ENCODE data around the gene GOLGA2.

GOLGA2 gene

GRCh38 chr9:128275198-128276007 lies at the start of gene GOLGA2:
TSS of gene GOLGA2 (minus strand) at chr9:128276007. CDS start at chr9:128275976, 31 bp downstream.
- peak; percentile 77 for ATAC-seq
- TF ChIP-seq GLIS3 (CRISPR knock-in tag; IDR thresholded peaks at IDR 0.05) (no peak), BACH2 (CRISPR knock-in tag; IDR thresholded peaks at IDR 0.05; ENCODE audit: borderline replicate concordance) (no peak), PATZ1 (CRISPR knock-in tag; IDR thresholded peaks at IDR 0.05; ENCODE audit: borderline replicate concordance) (no peak), PPARA (CRISPR knock-in tag; IDR thresholded peaks at IDR 0.05; ENCODE audit: borderline replicate concordance) (no peak), ZNF8 (CRISPR knock-in tag; IDR thresholded peaks at IDR 0.05) (no peak), ZNF70 (CRISPR knock-in tag; IDR thresholded peaks at IDR 0.05) (no peak), RARB (CRISPR knock-in tag; IDR thresholded peaks at IDR 0.05) (no peak), TCF4 (CRISPR knock-in tag; IDR thresholded peaks at IDR 0.05; ENCODE audit: borderline replicate concordance) (no peak), TSHZ2 (CRISPR knock-in tag; IDR thresholded peaks at IDR 0.05) (no peak), SNAI2 (CRISPR knock-in tag; IDR thresholded peaks at IDR 0.05) (no peak), CSRNP3 (CRISPR knock-in tag; IDR thresholded peaks at IDR 0.05) (no peak)

GRCh38 chr9:128324401-128324800 lies 48.6 kb upstream of the GOLGA2 start:
- TF ChIP-seq TCF4 (CRISPR knock-in tag; IDR thresholded peaks at IDR 0.05; ENCODE audit: borderline replicate concordance) (no peak), ZNF565 (CRISPR knock-in tag; conservative IDR thresholded peaks at IDR 0.05; ENCODE audit: low read depth) (no peak), BACH2 (CRISPR knock-in tag; IDR thresholded peaks at IDR 0.05; ENCODE audit: borderline replicate concordance) (no peak), ZFP3 (CRISPR knock-in tag; IDR thresholded peaks at IDR 0.05) (no peak), PATZ1 (CRISPR knock-in tag; IDR thresholded peaks at IDR 0.05; ENCODE audit: borderline replicate concordance) (no peak), CSRNP3 (CRISPR knock-in tag; IDR thresholded peaks at IDR 0.05) (no peak), ESRRG (CRISPR knock-in tag; IDR thresholded peaks at IDR 0.05) (no peak)
- no peak for ATAC-seq

GRCh38 chr9:128323791-128324190 lies 48.0 kb upstream of the GOLGA2 start:
- ATAC-seq: no peak
- TF ChIP-seq ZFP3 (CRISPR knock-in tag; IDR thresholded peaks at IDR 0.05) (no peak), CREB5 (CRISPR knock-in tag; IDR thresholded peaks at IDR 0.05; ENCODE audit: low read depth) (no peak), ZNF565 (CRISPR knock-in tag; conservative IDR thresholded peaks at IDR 0.05; ENCODE audit: low read depth) (no peak)
